IgD-negative memory B cell (primary cell): ENCODE measurements around the gene TFF2. TPM values are rescaled to one million over a fixed set of nuclear protein-coding genes. Genes with fewer than 3 reads are reported as not detected.

Experiments
- polyA plus RNA-seq: library from polyadenylated mRNA; unstranded; fragments of 300-500 nt; fragmentation: Illumina TruSeq; gene quantifications from one replicate; pipeline ENCODE4 v1.2.3, GENCODE V29; 2021

TFF2 gene
- polyA plus RNA-seq, 1 donor from 2014 or later, result not detected

Other genes starting within 250 kb of the TFF2 start
- 11.6 TPM for gene ABCG1, start 131.9 kb downstream of the TFF2 start, polyA plus RNA-seq
- not detected for gene TFF3, start 35.6 kb downstream of the TFF2 start, polyA plus RNA-seq
- not detected for gene TFF1, start 15.5 kb upstream of the TFF2 start, polyA plus RNA-seq
- not detected for gene TMPRSS3, start 45.1 kb upstream of the TFF2 start, polyA plus RNA-seq
- 1.6 TPM for gene UBASH3A, start 52.9 kb upstream of the TFF2 start, polyA plus RNA-seq
- not detected for gene RSPH1, start 145.2 kb upstream of the TFF2 start, polyA plus RNA-seq
- gene SLC37A1, start 162.9 kb upstream of the TFF2 start, polyA plus RNA-seq, result 14.8 TPM